ENCODE results near the gene NSL1. TPM values are rescaled to one million over a fixed set of nuclear protein-coding genes. Genes with fewer than 3 reads are reported as not detected.
A peak's percentile ranks its signal among the peaks of the same experiment; 100 is the strongest.

NSL1 gene
- total and polyA plus RNA-seq, 2 donors (not counting 1 experiment from before 2014, with no cell fraction given), result 21.4 to 24.4 TPM

GRCh38 chr1:212785871-212786270 is 5.7 kb downstream of the NSL1 start:
- no peaks in the 10 kb centered on the region for H3K36me3 ChIP-seq (ENCODE audit: control insufficient read depth, insufficient read depth, low read length)

DNA sequence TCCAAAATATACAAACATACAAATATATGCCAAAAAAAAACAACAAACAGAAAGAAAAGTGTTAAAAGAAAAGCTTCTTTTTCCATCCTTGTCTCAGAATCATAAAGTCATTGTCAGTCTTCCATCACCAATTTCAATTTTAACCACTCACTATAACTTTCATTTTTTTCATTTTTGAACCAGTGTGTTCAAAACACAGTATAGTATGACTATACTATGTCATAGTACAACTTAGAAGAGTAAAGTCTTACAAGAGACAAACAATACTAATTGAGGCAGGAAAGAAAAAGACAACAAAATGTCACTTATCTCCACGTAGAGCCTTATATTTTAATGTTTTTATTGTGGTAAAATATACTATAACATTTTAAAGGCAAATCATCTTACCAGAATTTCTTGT is 7.6 kb downstream of the NSL1 start:
- Histone ChIP-seq H3K36me3 (ENCODE audit: control insufficient read depth, insufficient read depth, low read length) (no peaks in the 10 kb centered on the region), H3K27me3 (ENCODE audit: control insufficient read depth, insufficient read depth, low read length) (no peaks in the 10 kb centered on the region), H3K4me1 (ENCODE audit: control insufficient read depth, extremely low read depth, insufficient read depth, low read length) (peaks cover 3% of the 10 kb centered on the region), H3K9me3 (ENCODE audit: control insufficient read depth, insufficient read depth, low read depth, low read length) (no peaks in the 10 kb centered on the region), H3K4me2 (ENCODE audit: extremely low read depth, insufficient read depth, low read length) (no peak overlapping the region), H3K79me2 (ENCODE audit: control insufficient read depth, insufficient read depth, low read length) (peaks cover 3% of the 10 kb centered on the region), H3K27ac (ENCODE audit: insufficient read depth, low read length) (no peak overlapping the region), H2AFZ (ENCODE audit: low read length) (no peak overlapping the region), H4K20me1 (ENCODE audit: control insufficient read depth, extremely low read depth, insufficient read depth, low read length) (no peaks in the 10 kb centered on the region), H3K4me3 (replicated peaks in 1 of 4; ENCODE audit: control extremely low read depth in 1 of 4, insufficient read depth in 1 of 4, low read depth in 3 of 4, low read length in 4 of 4) (no peak overlapping the region), H3K9ac (ENCODE audit: insufficient read depth, low read length) (no peak overlapping the region)
- no peak for DNase-seq (ENCODE audit: low read depth in 2 of 2)
- TF ChIP-seq, protein P1, sequence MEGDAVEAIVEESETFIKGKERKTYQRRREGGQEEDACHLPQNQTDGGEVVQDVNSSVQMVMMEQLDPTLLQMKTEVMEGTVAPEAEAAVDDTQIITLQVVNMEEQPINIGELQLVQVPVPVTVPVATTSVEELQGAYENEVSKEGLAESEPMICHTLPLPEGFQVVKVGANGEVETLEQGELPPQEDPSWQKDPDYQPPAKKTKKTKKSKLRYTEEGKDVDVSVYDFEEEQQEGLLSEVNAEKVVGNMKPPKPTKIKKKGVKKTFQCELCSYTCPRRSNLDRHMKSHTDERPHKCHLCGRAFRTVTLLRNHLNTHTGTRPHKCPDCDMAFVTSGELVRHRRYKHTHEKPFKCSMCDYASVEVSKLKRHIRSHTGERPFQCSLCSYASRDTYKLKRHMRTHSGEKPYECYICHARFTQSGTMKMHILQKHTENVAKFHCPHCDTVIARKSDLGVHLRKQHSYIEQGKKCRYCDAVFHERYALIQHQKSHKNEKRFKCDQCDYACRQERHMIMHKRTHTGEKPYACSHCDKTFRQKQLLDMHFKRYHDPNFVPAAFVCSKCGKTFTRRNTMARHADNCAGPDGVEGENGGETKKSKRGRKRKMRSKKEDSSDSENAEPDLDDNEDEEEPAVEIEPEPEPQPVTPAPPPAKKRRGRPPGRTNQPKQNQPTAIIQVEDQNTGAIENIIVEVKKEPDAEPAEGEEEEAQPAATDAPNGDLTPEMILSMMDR (conservative IDR thresholded peaks at IDR 0.05 in 1 of 2, IDR thresholded peaks at IDR 0.05 in 1 of 2; ENCODE audit: low read depth in 1 of 2, low read length in 2 of 2), result no peak
- TF ChIP-seq EZH2 (IDR thresholded peaks at IDR 0.05; ENCODE audit: low read length, missing control alignments), result no peak

More at GRCh38 chr1:212785871-212786270, 5.7 kb downstream of the NSL1 start:
- H3K9me3 ChIP-seq (ENCODE audit: control insufficient read depth, insufficient read depth, low read depth, low read length), result no peaks in the 10 kb centered on the region
- H3K9ac ChIP-seq (ENCODE audit: insufficient read depth, low read length), result no peak overlapping the region
- H3K79me2 ChIP-seq (ENCODE audit: control insufficient read depth, insufficient read depth, low read length), result peaks cover 6% of the 10 kb centered on the region
- H3K27ac ChIP-seq (ENCODE audit: insufficient read depth, low read length), result no peak overlapping the region
- no peak overlapping the region for H2AFZ ChIP-seq (ENCODE audit: low read length)
- TF ChIP-seq EZH2 (IDR thresholded peaks at IDR 0.05; ENCODE audit: low read length, missing control alignments), result no peak
- TF ChIP-seq, protein P1 (conservative IDR thresholded peaks at IDR 0.05 in 1 of 2, IDR thresholded peaks at IDR 0.05 in 1 of 2; ENCODE audit: low read depth in 1 of 2, low read length in 2 of 2), result no peak
- H4K20me1 ChIP-seq (ENCODE audit: control insufficient read depth, extremely low read depth, insufficient read depth, low read length), result no peaks in the 10 kb centered on the region
- no peak overlapping the region for H3K4me2 ChIP-seq (ENCODE audit: extremely low read depth, insufficient read depth, low read length)
- H3K4me1 ChIP-seq (ENCODE audit: control insufficient read depth, extremely low read depth, insufficient read depth, low read length), result peaks cover 3% of the 10 kb centered on the region
- no peak overlapping the region for H3K4me3 ChIP-seq (replicated peaks in 1 of 4; ENCODE audit: control extremely low read depth in 1 of 4, insufficient read depth in 1 of 4, low read depth in 3 of 4, low read length in 4 of 4)
- no peak for DNase-seq (ENCODE audit: low read depth in 2 of 2)
- H3K27me3 ChIP-seq (ENCODE audit: control insufficient read depth, insufficient read depth, low read length), result no peaks in the 10 kb centered on the region

GRCh38 chr1:212782422-212783154 is 9.0 kb downstream of the NSL1 start:
- no peak for TF ChIP-seq EZH2 (IDR thresholded peaks at IDR 0.05; ENCODE audit: low read length, missing control alignments)
- TF ChIP-seq, protein P1 (conservative IDR thresholded peaks at IDR 0.05 in 1 of 2, IDR thresholded peaks at IDR 0.05 in 1 of 2; ENCODE audit: low read depth in 1 of 2, low read length in 2 of 2), result peak; percentile 27 to 51
- Histone ChIP-seq H3K9ac (ENCODE audit: insufficient read depth, low read length) (no peak overlapping the region), H3K4me3 (replicated peaks in 1 of 4; ENCODE audit: control extremely low read depth in 1 of 4, insufficient read depth in 1 of 4, low read depth in 3 of 4, low read length in 4 of 4) (no peak overlapping the region), H3K27me3 (ENCODE audit: control insufficient read depth, insufficient read depth, low read length) (no peaks in the 10 kb centered on the region), H3K27ac (ENCODE audit: insufficient read depth, low read length) (no peak overlapping the region), H4K20me1 (ENCODE audit: control insufficient read depth, extremely low read depth, insufficient read depth, low read length) (no peaks in the 10 kb centered on the region), H3K4me1 (ENCODE audit: control insufficient read depth, extremely low read depth, insufficient read depth, low read length) (peaks cover 3% of the 10 kb centered on the region), H2AFZ (ENCODE audit: low read length) (no peak overlapping the region), H3K36me3 (ENCODE audit: control insufficient read depth, insufficient read depth, low read length) (no peaks in the 10 kb centered on the region), H3K4me2 (ENCODE audit: extremely low read depth, insufficient read depth, low read length) (no peak overlapping the region), H3K9me3 (ENCODE audit: control insufficient read depth, insufficient read depth, low read depth, low read length) (no peaks in the 10 kb centered on the region), H3K79me2 (ENCODE audit: control insufficient read depth, insufficient read depth, low read length) (no peaks in the 10 kb centered on the region)
- peak; percentile 55 to 66 for DNase-seq (ENCODE audit: low read depth in 2 of 2)

All from fibroblast of lung (primary cell).